ENCODE results near the gene MEF2D.

DNA sequence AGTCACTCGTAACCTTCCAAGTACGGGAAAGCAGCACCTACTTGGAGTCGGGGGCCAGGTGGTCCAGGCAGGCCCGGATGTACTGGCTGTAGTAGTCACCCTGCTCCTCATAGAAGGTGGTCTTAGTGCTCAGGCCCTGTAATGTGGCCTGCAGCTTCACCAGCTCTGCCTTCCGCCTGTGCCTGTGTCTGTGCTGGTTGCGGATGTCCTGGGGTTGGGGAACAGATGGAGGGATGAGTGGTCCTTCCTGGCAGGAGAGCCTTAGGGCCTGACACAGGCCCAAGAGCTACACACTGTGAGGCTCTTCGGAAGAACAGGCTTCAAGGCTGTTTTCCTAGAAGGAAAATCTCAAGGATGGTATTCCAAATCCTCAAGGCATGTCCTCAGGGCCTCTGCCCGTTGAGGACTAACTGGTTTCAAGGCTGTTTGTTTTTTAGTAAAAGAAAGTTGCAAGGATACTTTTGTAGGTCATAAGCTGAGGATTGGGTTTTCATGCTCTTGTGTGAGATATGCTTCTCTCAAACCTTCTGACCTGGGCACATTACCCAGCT lies 28.4 kb upstream of the MEF2D start:
- TF ChIP-seq POLR2A (IDR thresholded peaks at IDR 0.05) = no peak
- TF ChIP-seq, protein P1, sequence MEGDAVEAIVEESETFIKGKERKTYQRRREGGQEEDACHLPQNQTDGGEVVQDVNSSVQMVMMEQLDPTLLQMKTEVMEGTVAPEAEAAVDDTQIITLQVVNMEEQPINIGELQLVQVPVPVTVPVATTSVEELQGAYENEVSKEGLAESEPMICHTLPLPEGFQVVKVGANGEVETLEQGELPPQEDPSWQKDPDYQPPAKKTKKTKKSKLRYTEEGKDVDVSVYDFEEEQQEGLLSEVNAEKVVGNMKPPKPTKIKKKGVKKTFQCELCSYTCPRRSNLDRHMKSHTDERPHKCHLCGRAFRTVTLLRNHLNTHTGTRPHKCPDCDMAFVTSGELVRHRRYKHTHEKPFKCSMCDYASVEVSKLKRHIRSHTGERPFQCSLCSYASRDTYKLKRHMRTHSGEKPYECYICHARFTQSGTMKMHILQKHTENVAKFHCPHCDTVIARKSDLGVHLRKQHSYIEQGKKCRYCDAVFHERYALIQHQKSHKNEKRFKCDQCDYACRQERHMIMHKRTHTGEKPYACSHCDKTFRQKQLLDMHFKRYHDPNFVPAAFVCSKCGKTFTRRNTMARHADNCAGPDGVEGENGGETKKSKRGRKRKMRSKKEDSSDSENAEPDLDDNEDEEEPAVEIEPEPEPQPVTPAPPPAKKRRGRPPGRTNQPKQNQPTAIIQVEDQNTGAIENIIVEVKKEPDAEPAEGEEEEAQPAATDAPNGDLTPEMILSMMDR (IDR thresholded peaks at IDR 0.05) = no peak

Data from right lobe of liver (tissue), 4 donors.